Measurements from ENCODE around the gene GCC2.
A peak's percentile ranks its signal among the peaks of the same experiment; 100 is the strongest.
"Not testable (repeated sequence)": the region's sequence is repeated elsewhere in the genome, so short reads cannot be mapped to it uniquely, and the experiment has no call there.

The GCC2 gene

GRCh38 chr2:108448678-108449409 is at the start of gene GCC2:
Gene GCC2 (plus strand): TSS chr2:108449206. CDS start chr2:108449275, 69 bp downstream.
- peak; percentile 89 for DNase-seq (ENCODE audit: low read depth)

- DNase-seq (ENCODE audit: low read depth) = no peak
Observed at GRCh38 chr2:108399479-108399878, 49.5 kb upstream of the GCC2 start.

- DNase-seq (ENCODE audit: low read depth) = no peak
Observed at GRCh38 chr2:108401800-108402199, 47.2 kb upstream of the GCC2 start.

- no peak for DNase-seq (ENCODE audit: low read depth)
Observed at GRCh38 chr2:108403494-108403893, 45.5 kb upstream of the GCC2 start.

- DNase-seq (ENCODE audit: low read depth) = no peak
Observed at GRCh38 chr2:108404784-108405397, 44.1 kb upstream of the GCC2 start.

GRCh38 chr2:108407864-108408729 is 40.9 kb upstream of the GCC2 start:
- no peak for DNase-seq (ENCODE audit: low read depth)

- DNase-seq (ENCODE audit: low read depth) = no peak
Observed at GRCh38 chr2:108409768-108410167, 39.2 kb upstream of the GCC2 start.

- no peak for DNase-seq (ENCODE audit: low read depth)
Observed at GRCh38 chr2:108412995-108413710, 35.9 kb upstream of the GCC2 start.

GRCh38 chr2:108413711-108414095 is 35.3 kb upstream of the GCC2 start:
- DNase-seq (ENCODE audit: low read depth) = no peak

GRCh38 chr2:108414256-108414876 is 34.6 kb upstream of the GCC2 start:
- DNase-seq (ENCODE audit: low read depth) = no peak

- no peak for DNase-seq (ENCODE audit: low read depth)
Observed at GRCh38 chr2:108414945-108415344, 34.1 kb upstream of the GCC2 start.

- DNase-seq (ENCODE audit: low read depth) = no peak
Observed at GRCh38 chr2:108417254-108417653, 31.8 kb upstream of the GCC2 start.

- DNase-seq (ENCODE audit: low read depth) = no peak
Observed at GRCh38 chr2:108418416-108418815, 30.6 kb upstream of the GCC2 start.

- DNase-seq (ENCODE audit: low read depth) = no peak
Observed at GRCh38 chr2:108423067-108423466, 25.9 kb upstream of the GCC2 start.

- DNase-seq (ENCODE audit: low read depth) = no peak
Observed at GRCh38 chr2:108423502-108424251, 25.3 kb upstream of the GCC2 start.

GRCh38 chr2:108428286-108429009 is 20.6 kb upstream of the GCC2 start:
- DNase-seq (ENCODE audit: low read depth) = no peak

GRCh38 chr2:108435578-108435977 is 13.4 kb upstream of the GCC2 start:
- DNase-seq (ENCODE audit: low read depth) = not testable (repeated sequence)

GRCh38 chr2:108436976-108437375 is 12.0 kb upstream of the GCC2 start:
- no peak for DNase-seq (ENCODE audit: low read depth)

- DNase-seq (ENCODE audit: low read depth) = no peak
Observed at GRCh38 chr2:108441712-108442111, 7.3 kb upstream of the GCC2 start.
